Common myeloid progenitor, CD34-positive (primary cell): ENCODE results near the gene MAN1A1.
A peak's percentile ranks its signal among the peaks of the same experiment; 100 is the strongest.

ENCODE experiments used
- CTCF ChIA-PET: fragments of 350-600 bp; sonication (Branson Sonifier 250); formaldehyde crosslinking; loops from one replicate; lab custom pipeline; 2021; ENCODE audit warnings: antibody characterized with exemption; lab: Charles Lee
- POLR2A ChIA-PET: fragments of 350-600 bp; sonication (Branson Sonifier 250); formaldehyde crosslinking; loops from one replicate; lab custom pipeline; 2021; ENCODE audit warnings: antibody characterized with exemption; lab: Charles Lee
- DNase-seq, 3 donors: peaks; one replicate each; pipeline versions ENCODE4 v3.0.0 to v3.0.0-alpha.2; 2013
- H3K27ac ChIP-seq, 2 experiments: 1 replicate in 1 of 2; 2 replicates in 1 of 2; pipeline ENCODE4 v1.7.0; 2013; ENCODE audit warnings: inconsistent platforms in 2 of 2, low read length in 2 of 2, mild to moderate bottlenecking in 2 of 2, low read depth in 1 of 2, moderate library complexity in 1 of 2; ENCODE audit not compliant: severe bottlenecking in 2 of 2, insufficient read depth in 1 of 2, poor library complexity in 1 of 2
- H3K27me3 ChIP-seq, 5 experiments: replicated peaks in 2 of 5; 1 replicate in 3 of 5; 2 replicates in 2 of 5; pipeline versions ENCODE4 v1.6.1 to v1.7.0; 2013; ENCODE audit warnings: low read length in 4 of 5, mild to moderate bottlenecking in 2 of 5, moderate library complexity in 2 of 5, inconsistent platforms in 1 of 5; ENCODE audit not compliant: insufficient read depth in 5 of 5, control insufficient read depth in 4 of 5
- H3K36me3 ChIP-seq, 4 experiments: 1 replicate in 2 of 4; 2 replicates in 2 of 4; pipeline versions ENCODE4 v1.6.1 to v1.7.0; 2013; ENCODE audit warnings: low read length in 3 of 4, control low read depth in 1 of 4, mild to moderate bottlenecking in 1 of 4; ENCODE audit not compliant: control insufficient read depth in 4 of 4, insufficient read depth in 4 of 4
- H3K4me1 ChIP-seq, 4 experiments: 1 replicate in 3 of 4; 2 replicates in 1 of 4; pipeline versions ENCODE4 v1.6.1 to v1.7.1; 2013; ENCODE audit warnings: low read length in 3 of 4, mild to moderate bottlenecking in 3 of 4, control low read depth in 1 of 4, inconsistent platforms in 1 of 4, moderate library complexity in 1 of 4; ENCODE audit not compliant: control insufficient read depth in 4 of 4, insufficient read depth in 4 of 4; ENCODE audit errors: control extremely low read depth in 1 of 4
- H3K4me3 ChIP-seq, 7 experiments: 1 replicate in 4 of 7; 2 replicates in 3 of 7; pipeline versions ENCODE4 v1.5.1 to v1.7.0; 2013; ENCODE audit warnings: mild to moderate bottlenecking in 7 of 7, low read length in 6 of 7, moderate library complexity in 6 of 7, inconsistent platforms in 2 of 7, low read depth in 2 of 7, control low read depth in 1 of 7; ENCODE audit not compliant: insufficient read depth in 4 of 7, control insufficient read depth in 1 of 7; ENCODE audit errors: extremely low read depth in 1 of 7
- H3K9me3 ChIP-seq, 5 experiments: 1 replicate in 4 of 5; 2 replicates in 1 of 5; pipeline versions ENCODE4 v1.6.1 to v1.7.1; 2013; ENCODE audit warnings: low read length in 4 of 5, mild to moderate bottlenecking in 2 of 5, inconsistent platforms in 1 of 5, low read depth in 1 of 5, moderate library complexity in 1 of 5; ENCODE audit not compliant: control insufficient read depth in 4 of 5, insufficient read depth in 2 of 5; ENCODE audit errors: control extremely low read depth in 1 of 5
- WGBS: methylation state at CpG from one replicate; pipeline ENCODE4 v1.1.5; 2013; ENCODE audit not compliant: insufficient coverage; 5-methylcytosine and 5-hydroxymethylcytosine counted together

The MAN1A1 gene

GRCh38 chr6:119328254-119328653 is 21.3 kb downstream of the MAN1A1 start:
- Histone ChIP-seq H3K27ac (no peak overlapping the region), H3K36me3 (peaks cover 5 to 59% (median 41%) of the 10 kb centered on the region in 4 experiments), H3K4me1 (peaks cover 0 to 22% (median 8%) of the 10 kb centered on the region in 4 experiments), H3K4me3 (no peak overlapping the region), H3K27me3 (no peaks in the 10 kb centered on the region), H3K9me3 (no peaks in the 10 kb centered on the region)
- DNase-seq: no peak
- ChIA-PET CTCF (interaction anchor here (1.0 to 1.2 kb wide), 2 partner anchors 12 to 19 kb away, joined by 4 read pairs; no protein-coding TSS in a partner anchor), POLR2A (no interaction called here)
- WGBS: 100% methylated on average over 1 of the region's 2 CpGs

DNA sequence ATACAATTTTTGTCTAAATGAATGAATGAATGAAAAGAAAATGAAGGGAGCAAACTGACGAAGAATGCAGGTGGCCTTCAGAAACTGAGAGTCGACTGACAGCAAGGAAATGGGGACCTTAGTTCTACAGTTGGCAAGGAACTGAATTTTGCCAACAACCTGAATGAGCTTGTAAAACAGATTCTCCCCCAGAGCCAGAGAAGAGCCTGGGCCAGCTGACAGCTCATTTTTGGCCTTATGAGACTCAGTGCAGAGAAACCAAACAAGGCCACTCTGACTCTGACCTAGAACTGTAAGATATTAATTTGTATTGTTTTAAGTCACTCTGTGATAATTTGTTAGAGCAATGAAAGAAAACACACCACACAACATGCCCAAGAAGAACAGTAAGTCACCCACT is 21.8 kb downstream of the MAN1A1 start:
- H3K4me1 ChIP-seq: peaks cover 0 to 21% (median 6%) of the 10 kb centered on the region in 4 experiments
- ChIA-PET CTCF (interaction anchor here (1.0 to 1.2 kb wide), 2 partner anchors 12 to 19 kb away, joined by 4 read pairs; no protein-coding TSS in a partner anchor), POLR2A (no interaction called here)
- H3K4me3 ChIP-seq: no peak overlapping the region
- 95% methylated on average over 2 of the region's 2 CpGs for WGBS
- no peak for DNase-seq
- H3K27me3 ChIP-seq: no peaks in the 10 kb centered on the region
- H3K27ac ChIP-seq: peak overlapping the region in 1 of 2 experiments; percentile 6
- peaks cover 5 to 58% (median 39%) of the 10 kb centered on the region in 4 experiments for H3K36me3 ChIP-seq
- no peaks in the 10 kb centered on the region for H3K9me3 ChIP-seq

- Histone ChIP-seq H3K27me3 (no peaks in the 10 kb centered on the region), H3K9me3 (no peaks in the 10 kb centered on the region), H3K27ac (no peak overlapping the region), H3K4me1 (peaks cover 0 to 13% (median 4%) of the 10 kb centered on the region in 4 experiments), H3K4me3 (no peak overlapping the region), H3K36me3 (peaks cover 5 to 57% (median 41%) of the 10 kb centered on the region in 4 experiments)
- CTCF ChIA-PET: interaction anchor here (1.0 kb wide), 2 partner anchors 12 to 17 kb away, joined by 3 read pairs; no protein-coding TSS in a partner anchor
- POLR2A ChIA-PET: no interaction called here
- no peak for DNase-seq
- WGBS: 100% methylated on average over 7 of the region's 10 CpGs
Measured at GRCh38 chr6:119326291-119327005, 23.1 kb downstream of the MAN1A1 start.

DNA sequence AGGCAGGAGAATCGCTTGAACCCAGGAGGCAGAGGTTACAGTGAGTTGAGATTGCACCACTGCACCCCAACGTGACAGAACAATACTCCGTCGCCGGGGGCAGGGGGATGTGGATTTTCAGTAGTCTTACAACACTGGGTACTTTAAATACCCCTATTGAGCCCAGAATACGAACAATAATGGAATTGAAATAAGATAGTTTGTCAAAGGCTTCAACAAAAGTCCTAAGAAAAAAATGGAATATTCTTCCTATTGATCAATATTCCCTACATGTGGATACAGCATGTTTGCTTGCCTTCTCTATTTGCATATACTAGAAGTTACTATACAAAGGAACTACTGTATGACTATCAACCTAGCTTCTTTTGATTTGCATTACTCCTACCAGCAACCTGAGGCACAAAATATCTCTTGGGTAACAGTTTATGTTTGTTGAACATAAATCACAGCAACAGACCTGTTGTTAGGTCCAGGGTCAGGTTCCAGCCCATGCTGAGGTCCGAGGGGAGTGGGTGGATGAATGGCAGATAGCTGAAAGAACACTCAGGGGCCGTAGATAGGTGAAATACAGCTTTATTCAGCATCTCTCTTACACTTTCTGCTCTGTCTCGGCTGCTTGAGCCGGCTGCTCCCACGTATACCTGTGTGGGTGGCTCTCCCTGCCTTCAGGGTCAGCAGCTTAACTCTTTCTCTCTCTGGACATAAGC is 23.8 kb downstream of the MAN1A1 start:
- Histone ChIP-seq H3K36me3 (peaks cover 5 to 55% (median 41%) of the 10 kb centered on the region in 4 experiments), H3K9me3 (no peaks in the 10 kb centered on the region), H3K27me3 (no peaks in the 10 kb centered on the region), H3K27ac (no peak overlapping the region), H3K4me1 (peaks cover 0 to 9% (median 2%) of the 10 kb centered on the region in 4 experiments), H3K4me3 (no peak overlapping the region)
- 94% methylated on average over 9 of the region's 11 CpGs for WGBS
- CTCF ChIA-PET: interaction anchor here (1.0 kb wide), 1 partner anchor 12 kb away, joined by 3 read pairs; no protein-coding TSS in a partner anchor
- POLR2A ChIA-PET: no interaction called here
- DNase-seq: no peak

DNA sequence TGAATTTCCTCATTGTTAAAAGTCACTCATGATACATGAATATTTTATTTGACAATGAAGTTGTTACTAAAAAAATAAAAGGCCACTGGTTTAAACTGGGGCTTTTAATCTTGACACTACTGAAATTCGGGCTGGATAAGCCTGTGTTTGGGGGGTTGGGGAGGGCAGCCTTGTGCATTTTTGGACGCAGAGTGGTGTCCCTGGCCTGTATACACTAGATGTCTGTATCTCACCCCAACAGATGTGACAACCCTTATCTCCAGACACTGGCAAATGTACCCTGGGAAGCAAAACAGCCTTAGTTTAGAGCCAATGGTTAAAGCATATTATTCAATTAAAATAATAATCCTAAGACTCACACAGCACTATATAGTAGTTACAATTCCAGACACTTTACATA is 24.8 kb downstream of the MAN1A1 start:
- no CpG with 5 or more reads among the region's 2 CpGs for WGBS
- peak overlapping the region in 1 of 2 experiments; percentile 16 for H3K27ac ChIP-seq
- H3K4me1 ChIP-seq: peaks cover 0 to 5% (median 0%) of the 10 kb centered on the region in 4 experiments
- no peaks in the 10 kb centered on the region for H3K27me3 ChIP-seq
- H3K9me3 ChIP-seq: no peaks in the 10 kb centered on the region
- no peak overlapping the region for H3K4me3 ChIP-seq
- H3K36me3 ChIP-seq: peaks cover 2 to 51% (median 35%) of the 10 kb centered on the region in 4 experiments
- ChIA-PET POLR2A (no interaction called here), CTCF (no interaction called here)
- peak; percentile 44 to 80 (median 55) for DNase-seq

DNA sequence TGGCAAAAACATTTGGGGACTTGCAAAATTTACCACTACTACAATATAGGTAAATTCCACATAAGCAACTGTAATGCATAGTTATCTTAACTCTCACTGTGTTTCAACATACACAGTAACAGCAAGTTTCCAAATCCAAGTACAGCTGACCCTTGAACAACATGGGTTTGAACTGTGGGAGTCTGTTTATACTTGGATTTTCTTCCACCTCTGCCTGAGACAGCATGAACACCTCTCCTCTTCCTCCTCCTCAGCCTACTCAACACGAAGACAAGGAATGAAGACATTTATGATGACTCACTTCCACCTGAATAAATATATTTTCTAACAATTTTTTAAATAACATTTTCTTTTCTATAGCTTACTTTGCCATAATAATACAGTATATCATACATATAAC is 25.6 kb downstream of the MAN1A1 start:
- Histone ChIP-seq H3K36me3 (peaks cover 2 to 45% (median 33%) of the 10 kb centered on the region in 4 experiments), H3K4me3 (no peak overlapping the region), H3K4me1 (peaks cover 0 to 5% (median 0%) of the 10 kb centered on the region in 4 experiments), H3K27ac (no peak overlapping the region), H3K27me3 (no peaks in the 10 kb centered on the region), H3K9me3 (no peaks in the 10 kb centered on the region)
- DNase-seq: no peak
- POLR2A ChIA-PET: no interaction called here
- WGBS: no CpG with 5 or more reads among the region's 1 CpG
- CTCF ChIA-PET: interaction anchor here (1.3 to 3.0 kb wide), 5 partner anchors 10 to 20 kb away, joined by 3 to 12 read pairs (median 3); no protein-coding TSS in a partner anchor
